PC-3 (cell line): ENCODE results near the gene COL11A1. TPM values are rescaled to one million over a fixed set of nuclear protein-coding genes. Genes with fewer than 3 reads are reported as not detected.

Source experiments
- ATAC-seq: fragments of 200-7000 bp; cut with Tn5 transposase; 2 replicates; pipeline ENCODE4 v1.9.1; 2020; ENCODE audit warnings: mild to moderate bottlenecking, moderate library complexity
- BruUV-seq: library from RNA; stranded (reverse); fragments of 400-500 nt; replicated peaks from 2 replicates; lab custom pipeline; 2021; lab: Mats Ljungman, UMichigan
- CTCF ChIA-PET: fragments of 300-600 bp; sonication (Branson Sonifier 250); formaldehyde crosslinking; loops from one replicate; lab custom pipeline; 2022; ENCODE audit warnings: antibody characterized with exemption; lab: Charles Lee
- POLR2A ChIA-PET: fragments of 300-600 bp; sonication (Branson Sonifier 250); formaldehyde crosslinking; loops from one replicate; lab custom pipeline; 2022; ENCODE audit warnings: antibody characterized with exemption; ENCODE audit not compliant: unreplicated experiment; lab: Charles Lee
- DNase-seq: peaks from one replicate; pipeline ENCODE4 v3.0.0-alpha.2; 2015
- H2AFZ ChIP-seq: fragments of 300-600 bp; sonication (generic); 2 replicates; pipeline ENCODE4 v1.6.0; 2016; ENCODE audit warnings: antibody characterized with exemption, low read length
- H3F3A ChIP-seq: fragments of 300-600 bp; sonication (generic); one replicate; pipeline ENCODE4 v1.6.0; 2017; ENCODE audit warnings: antibody characterized with exemption, low read length, control low read depth, mild to moderate bottlenecking; ENCODE audit not compliant: unreplicated experiment
- H3K27ac ChIP-seq: fragments of 300-600 bp; sonication (generic); 2 replicates; pipeline ENCODE4 v1.5.1; 2016; ENCODE audit warnings: mild to moderate bottlenecking, low read length
- H3K27me3 ChIP-seq: fragments of 300-600 bp; sonication (generic); 2 replicates; pipeline ENCODE4 v1.6.1; 2016; ENCODE audit warnings: low read length, mixed read lengths
- H3K36me3 ChIP-seq: fragments of 300-600 bp; sonication (generic); 2 replicates; pipeline ENCODE4 v1.6.1; 2016; ENCODE audit warnings: low read depth, mixed run types, low read length, mixed read lengths
- H3K4me1 ChIP-seq: fragments of 300-600 bp; sonication (generic); 2 replicates; pipeline ENCODE4 v1.5.1; 2016; ENCODE audit warnings: low read length; ENCODE audit not compliant: insufficient read depth
- H3K4me2 ChIP-seq: fragments of 300-600 bp; sonication (generic); 2 replicates; pipeline ENCODE4 v1.6.0; 2016; ENCODE audit warnings: low read length
- H3K4me3 ChIP-seq: fragments of 300-600 bp; sonication (generic); 2 replicates; pipeline ENCODE4 v1.5.1; 2016; ENCODE audit warnings: mild to moderate bottlenecking, low read length, mixed read lengths
- H3K79me2 ChIP-seq: fragments of 300-600 bp; sonication (generic); 2 replicates; pipeline ENCODE4 v1.6.1; 2017; ENCODE audit warnings: low read length, mixed read lengths
- H3K9ac ChIP-seq: fragments of 300-600 bp; sonication (generic); 2 replicates; pipeline ENCODE4 v1.6.0; 2016; ENCODE audit warnings: mild to moderate bottlenecking, low read length
- H3K9me2 ChIP-seq: fragments of 300-600 bp; sonication (generic); replicated peaks from 2 replicates; pipeline ENCODE4 v1.6.1; 2016; ENCODE audit warnings: mixed run types, low read length, mixed read lengths
- H3K9me3 ChIP-seq: fragments of 300-600 bp; sonication (generic); 2 replicates; pipeline ENCODE4 v1.6.1; 2016; ENCODE audit warnings: low read length, mixed read lengths
- H4K20me1 ChIP-seq: fragments of 300-600 bp; sonication (generic); 2 replicates; pipeline ENCODE4 v1.6.1; 2016; ENCODE audit warnings: low read length, mixed read lengths
- CTCF ChIP-seq: fragments of 300-600 bp; sonication (generic); conservative IDR thresholded peaks from 2 replicates; pipeline ENCODE4 v1.5.1; 2017; ENCODE audit warnings: antibody characterized with exemption, low read depth, mild to moderate bottlenecking, low read length
- EZH2 ChIP-seq: fragments of 300-600 bp; sonication (generic); IDR thresholded peaks from one replicate; pipeline ENCODE4 v1.6.1; 2017; ENCODE audit warnings: antibody characterized with exemption, mild to moderate bottlenecking, low read length; ENCODE audit not compliant: unreplicated experiment
- EZH2phosphoT487 ChIP-seq: fragments of 300-600 bp; sonication (generic); IDR thresholded peaks from 2 replicates; pipeline ENCODE4 v1.6.1; 2018; ENCODE audit warnings: mild to moderate bottlenecking, antibody characterized with exemption, low read length, borderline replicate concordance
- intact Hi-C: fragments of 100-400 bp; cut with micrococcal nuclease; formaldehyde crosslinking; loops from 2 replicates; pipeline ENCODE4 v1.9.0; 2023
- total RNA-seq: library from RNA; depleted of rRNA; stranded (reverse); fragments of >200 nt; gene quantifications from 2 replicates; pipeline ENCODE4 v1.2.3, GENCODE V29; 2014

The COL11A1 gene
- total RNA-seq, 1 experiment from 2014 or later = not detected

GRCh38 chr1:103112546-103112945 is 4.2 kb upstream of the COL11A1 start:
- Histone ChIP-seq H3K27ac (no peak overlapping the region), H2AFZ (no peak overlapping the region), H3K9me3 (no peaks in the 10 kb centered on the region), H3K27me3 (peaks cover 62% of the 10 kb centered on the region), H3K36me3 (no peaks in the 10 kb centered on the region), H3F3A (no peaks in the 10 kb centered on the region), H3K4me3 (no peak overlapping the region), H3K9ac (no peak overlapping the region), H3K79me2 (no peaks in the 10 kb centered on the region), H3K9me2 (no peaks in the 10 kb centered on the region), H4K20me1 (no peaks in the 10 kb centered on the region), H3K4me2 (no peak overlapping the region), H3K4me1 (no peaks in the 10 kb centered on the region)
- ATAC-seq (no peak), DNase-seq (no peak)
- no peak for TF ChIP-seq EZH2
- no peak for TF ChIP-seq CTCF
- TF ChIP-seq EZH2phosphoT487 = no peak
- ChIA-PET POLR2A (no interaction called here), CTCF (no interaction called here)
- intact Hi-C loops = no loop called here
- BruUV-seq = no TSS peak

GRCh38 chr1:103111926-103112325 is 3.6 kb upstream of the COL11A1 start:
- TF ChIP-seq EZH2 (no peak), EZH2phosphoT487 (no peak), CTCF (no peak)
- H3K36me3 ChIP-seq = no peaks in the 10 kb centered on the region
- H3F3A ChIP-seq = no peaks in the 10 kb centered on the region
- H3K9me2 ChIP-seq = no peaks in the 10 kb centered on the region
- POLR2A ChIA-PET = no interaction called here
- no peak overlapping the region for H3K27ac ChIP-seq
- H3K27me3 ChIP-seq = peaks cover 61% of the 10 kb centered on the region
- intact Hi-C loops = no loop called here
- no TSS peak for BruUV-seq
- no peak overlapping the region for H3K4me3 ChIP-seq
- CTCF ChIA-PET = interaction anchor here (0.6 kb wide), 1 partner anchor 1714 kb away, joined by 5 read pairs; no protein-coding TSS in a partner anchor
- ATAC-seq (no peak), DNase-seq (no peak)
- no peaks in the 10 kb centered on the region for H3K79me2 ChIP-seq
- H3K9me3 ChIP-seq = no peaks in the 10 kb centered on the region
- H2AFZ ChIP-seq = no peak overlapping the region
- no peak overlapping the region for H3K9ac ChIP-seq
- no peaks in the 10 kb centered on the region; the same call in 1 of the 2 replicates for H3K4me1 ChIP-seq
- no peaks in the 10 kb centered on the region for H4K20me1 ChIP-seq
- H3K4me2 ChIP-seq = no peak overlapping the region

- BruUV-seq = no TSS peak
- no peaks in the 10 kb centered on the region for H3F3A ChIP-seq
- peaks cover 54% of the 10 kb centered on the region for H3K27me3 ChIP-seq
- no peaks in the 10 kb centered on the region for H3K36me3 ChIP-seq
- H3K9me2 ChIP-seq = no peaks in the 10 kb centered on the region
- no peaks in the 10 kb centered on the region for H4K20me1 ChIP-seq
- TF ChIP-seq CTCF (no peak), EZH2phosphoT487 (no peak), EZH2 (no peak)
- no peaks in the 10 kb centered on the region for H3K79me2 ChIP-seq
- ATAC-seq (no peak), DNase-seq (no peak)
- ChIA-PET CTCF (no interaction called here), POLR2A (no interaction called here)
- no peak overlapping the region for H3K4me3 ChIP-seq
- H3K9me3 ChIP-seq = no peaks in the 10 kb centered on the region
- H3K4me2 ChIP-seq = no peak overlapping the region
- no peak overlapping the region for H3K9ac ChIP-seq
- no peak overlapping the region for H2AFZ ChIP-seq
- intact Hi-C loops = no loop called here
- H3K4me1 ChIP-seq = no peaks in the 10 kb centered on the region; the same call in 1 of the 2 replicates
- H3K27ac ChIP-seq = no peak overlapping the region
These were observed 2.4 kb upstream of the COL11A1 start for GRCh38 chr1:103110701-103111100.
